ENCODE results near the gene REEP1.

DNA sequence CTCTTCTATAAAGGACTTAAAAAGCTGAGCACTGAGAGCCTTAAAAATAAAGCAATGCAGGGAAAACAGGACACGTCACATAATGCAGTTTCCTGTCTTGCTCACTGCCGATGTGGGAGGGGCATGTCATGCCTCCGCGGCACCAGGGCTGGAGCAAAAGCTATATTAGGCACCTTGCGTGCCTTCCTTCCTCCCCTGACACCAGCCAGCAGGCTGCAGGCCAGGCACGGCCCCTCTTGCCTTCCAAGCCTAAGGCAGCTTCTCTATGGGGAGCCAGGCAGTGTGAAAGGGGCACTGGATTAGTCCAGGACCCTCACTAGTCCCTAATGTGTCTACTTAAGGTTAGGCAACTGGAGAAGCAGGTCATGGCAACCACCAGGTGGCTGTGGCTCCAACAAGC is 111.8 kb downstream of the REEP1 start:
- TF ChIP-seq, protein P1, sequence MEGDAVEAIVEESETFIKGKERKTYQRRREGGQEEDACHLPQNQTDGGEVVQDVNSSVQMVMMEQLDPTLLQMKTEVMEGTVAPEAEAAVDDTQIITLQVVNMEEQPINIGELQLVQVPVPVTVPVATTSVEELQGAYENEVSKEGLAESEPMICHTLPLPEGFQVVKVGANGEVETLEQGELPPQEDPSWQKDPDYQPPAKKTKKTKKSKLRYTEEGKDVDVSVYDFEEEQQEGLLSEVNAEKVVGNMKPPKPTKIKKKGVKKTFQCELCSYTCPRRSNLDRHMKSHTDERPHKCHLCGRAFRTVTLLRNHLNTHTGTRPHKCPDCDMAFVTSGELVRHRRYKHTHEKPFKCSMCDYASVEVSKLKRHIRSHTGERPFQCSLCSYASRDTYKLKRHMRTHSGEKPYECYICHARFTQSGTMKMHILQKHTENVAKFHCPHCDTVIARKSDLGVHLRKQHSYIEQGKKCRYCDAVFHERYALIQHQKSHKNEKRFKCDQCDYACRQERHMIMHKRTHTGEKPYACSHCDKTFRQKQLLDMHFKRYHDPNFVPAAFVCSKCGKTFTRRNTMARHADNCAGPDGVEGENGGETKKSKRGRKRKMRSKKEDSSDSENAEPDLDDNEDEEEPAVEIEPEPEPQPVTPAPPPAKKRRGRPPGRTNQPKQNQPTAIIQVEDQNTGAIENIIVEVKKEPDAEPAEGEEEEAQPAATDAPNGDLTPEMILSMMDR (IDR thresholded peaks at IDR 0.05 in 2 of 3, conservative IDR thresholded peaks at IDR 0.05 in 1 of 3; ENCODE audit: borderline replicate concordance in 1 of 3, insufficient read depth in 1 of 3, low read depth in 2 of 3, low read length in 2 of 3), result no peak
- no peak for TF ChIP-seq ELF1 (IDR thresholded peaks at IDR 0.05; ENCODE audit: borderline replicate concordance, low read depth)
- TF ChIP-seq JUND (IDR thresholded peaks at IDR 0.05), result no peak
- TF ChIP-seq CBX3 (IDR thresholded peaks at IDR 0.05; ENCODE audit: low read depth), result no peak
- no peak for TF ChIP-seq EZH2 (IDR thresholded peaks at IDR 0.05)
- TF ChIP-seq POLR2A (IDR thresholded peaks at IDR 0.05; ENCODE audit: borderline replicate concordance, extremely low read depth, insufficient read depth, insufficient read length), result no peak
- no peak for TF ChIP-seq ZNF274 (IDR thresholded peaks at IDR 0.05; ENCODE audit: low read depth, low read length)
- TF ChIP-seq EZH2phosphoT487 (IDR thresholded peaks at IDR 0.05; ENCODE audit: borderline replicate concordance), result no peak
- TF ChIP-seq SIN3A (IDR thresholded peaks at IDR 0.05; ENCODE audit: low read depth), result no peak
- TF ChIP-seq FOSL1 (IDR thresholded peaks at IDR 0.05; ENCODE audit: low read depth), result no peak
- no peak for TF ChIP-seq POLR2AphosphoS5 (IDR thresholded peaks at IDR 0.05; ENCODE audit: low read depth, low read length)
- TF ChIP-seq CEBPB (IDR thresholded peaks at IDR 0.05; ENCODE audit: low read depth), result no peak
- TF ChIP-seq EGR1 (IDR thresholded peaks at IDR 0.05; ENCODE audit: low read depth), result no peak

Measured in HCT116 (cell line).